GM21381 (cell line): Measurements from ENCODE around the gene ST6GALNAC3.

Source experiments
- ATAC-seq: cut with Tn5 transposase; IDR thresholded peaks from one replicate; pipeline ENCODE4 v1.9.1; 2021; ENCODE audit warnings: mild to moderate bottlenecking, moderate library complexity; ENCODE audit not compliant: unreplicated experiment

ST6GALNAC3 gene

DNA sequence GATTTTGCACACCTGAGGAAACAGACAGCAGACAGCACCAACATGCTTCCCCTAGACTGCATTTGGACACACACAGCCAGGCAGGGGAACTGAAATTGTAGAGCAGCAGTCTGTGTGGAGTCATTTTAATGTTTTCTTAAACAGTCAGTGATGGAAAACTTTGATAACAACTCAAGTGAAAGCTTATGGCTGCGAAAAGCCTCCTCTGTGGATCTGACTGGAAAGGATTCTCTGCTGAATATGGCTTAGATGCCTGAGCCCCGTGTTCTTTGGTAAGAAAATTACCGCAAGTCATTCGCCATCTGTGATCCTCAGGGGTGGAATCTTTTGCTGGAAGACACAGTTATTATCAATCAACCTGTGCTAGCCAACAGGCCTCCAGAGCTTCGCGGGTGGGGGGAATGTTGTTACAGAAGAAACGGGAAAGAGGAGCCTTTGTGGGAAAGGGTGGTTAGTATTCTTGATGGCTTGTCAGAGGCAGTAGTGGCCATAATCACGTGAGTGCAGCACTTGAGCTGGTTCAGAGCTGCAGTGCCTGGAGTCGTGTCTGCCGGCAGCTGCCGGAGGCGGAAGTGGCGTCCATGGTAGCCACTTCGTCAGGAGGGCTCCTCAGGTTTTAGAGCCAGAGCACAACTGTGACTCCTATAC is 204.7 kb downstream of the ST6GALNAC3 start:
- no peak for ATAC-seq

DNA sequence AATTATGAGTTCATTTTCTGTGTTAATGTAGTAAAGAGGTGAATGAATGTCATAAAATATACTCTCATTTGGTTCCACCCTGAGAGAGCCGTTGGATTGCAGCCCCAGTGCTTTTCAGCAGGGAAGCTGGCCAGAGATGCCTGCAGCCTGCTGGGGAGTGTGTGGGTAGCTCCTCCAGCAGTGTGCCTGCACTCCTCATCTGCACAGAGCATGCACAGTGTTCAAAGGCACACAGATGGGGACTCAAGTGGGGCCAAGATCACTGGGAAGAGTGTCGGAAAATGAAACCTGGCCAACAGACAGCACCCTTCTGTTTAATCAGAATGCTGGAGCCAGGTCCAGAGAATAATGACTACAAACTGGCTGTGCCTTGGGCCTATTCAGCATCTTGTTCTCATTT is 206.8 kb downstream of the ST6GALNAC3 start:
- no peak for ATAC-seq

DNA sequence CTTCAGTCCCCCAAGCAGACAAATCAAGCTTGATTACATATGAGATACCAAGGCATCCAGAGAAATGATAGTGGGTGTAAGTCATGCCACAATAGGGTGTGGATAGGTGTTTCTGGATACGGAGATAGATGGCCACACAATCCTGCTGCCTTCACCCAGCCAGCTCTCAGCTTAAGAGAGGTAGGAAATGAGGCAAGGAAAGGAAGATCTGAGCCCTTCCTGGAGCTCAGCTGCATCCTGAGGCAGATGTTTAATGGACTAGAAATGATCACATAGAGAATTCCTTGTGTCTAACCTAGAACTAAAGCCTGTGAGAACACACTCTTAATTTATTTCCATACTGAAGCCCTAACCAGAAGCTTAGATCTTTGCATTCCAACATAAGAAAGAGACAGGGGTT is 210.3 kb downstream of the ST6GALNAC3 start:
- no peak for ATAC-seq

DNA sequence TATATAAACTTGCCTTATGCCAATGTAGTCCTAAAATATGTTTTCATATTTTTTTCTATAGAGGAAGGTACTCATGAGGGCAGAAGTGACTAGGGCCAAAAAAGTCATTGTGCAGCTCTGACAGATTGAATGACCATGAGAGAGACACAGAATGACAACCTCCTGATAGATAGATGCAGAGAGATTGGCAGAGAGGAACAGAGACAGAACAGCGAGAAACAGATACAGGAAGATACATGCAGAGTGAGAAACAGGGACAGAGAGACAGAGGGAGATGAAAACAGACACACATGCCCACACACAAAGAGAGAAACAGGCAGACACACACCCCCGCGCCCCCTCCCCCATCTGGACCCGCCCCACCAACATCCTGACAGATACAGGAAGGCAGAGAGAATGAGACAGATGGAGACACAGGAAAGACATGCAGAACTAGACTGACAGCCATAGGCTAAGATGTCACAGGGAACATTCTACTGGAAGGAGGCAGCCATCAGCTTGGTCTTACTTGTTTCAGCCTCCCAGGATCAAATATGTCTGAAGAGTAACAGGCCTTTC is 211.1 kb downstream of the ST6GALNAC3 start:
- ATAC-seq, result no peak

DNA sequence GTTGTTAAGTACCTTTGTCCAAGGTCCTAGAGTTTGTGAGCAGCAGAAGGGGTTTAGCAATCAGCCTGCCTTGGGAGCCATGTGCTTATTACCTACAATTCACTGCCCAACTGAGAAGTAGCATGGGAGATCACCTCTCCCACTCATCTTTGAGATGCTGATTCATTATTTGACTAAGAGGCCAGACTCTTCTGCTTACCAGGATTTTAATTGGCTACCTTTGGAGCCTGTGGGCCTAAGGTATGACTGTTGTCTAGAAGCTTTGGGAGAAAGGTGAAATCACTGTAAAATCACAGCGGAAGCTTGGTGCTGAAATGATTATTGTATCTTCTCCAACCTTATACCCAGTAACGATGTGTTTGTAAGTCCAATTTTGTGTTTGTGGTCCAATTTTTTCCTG is 213.4 kb downstream of the ST6GALNAC3 start:
- no peak for ATAC-seq

DNA sequence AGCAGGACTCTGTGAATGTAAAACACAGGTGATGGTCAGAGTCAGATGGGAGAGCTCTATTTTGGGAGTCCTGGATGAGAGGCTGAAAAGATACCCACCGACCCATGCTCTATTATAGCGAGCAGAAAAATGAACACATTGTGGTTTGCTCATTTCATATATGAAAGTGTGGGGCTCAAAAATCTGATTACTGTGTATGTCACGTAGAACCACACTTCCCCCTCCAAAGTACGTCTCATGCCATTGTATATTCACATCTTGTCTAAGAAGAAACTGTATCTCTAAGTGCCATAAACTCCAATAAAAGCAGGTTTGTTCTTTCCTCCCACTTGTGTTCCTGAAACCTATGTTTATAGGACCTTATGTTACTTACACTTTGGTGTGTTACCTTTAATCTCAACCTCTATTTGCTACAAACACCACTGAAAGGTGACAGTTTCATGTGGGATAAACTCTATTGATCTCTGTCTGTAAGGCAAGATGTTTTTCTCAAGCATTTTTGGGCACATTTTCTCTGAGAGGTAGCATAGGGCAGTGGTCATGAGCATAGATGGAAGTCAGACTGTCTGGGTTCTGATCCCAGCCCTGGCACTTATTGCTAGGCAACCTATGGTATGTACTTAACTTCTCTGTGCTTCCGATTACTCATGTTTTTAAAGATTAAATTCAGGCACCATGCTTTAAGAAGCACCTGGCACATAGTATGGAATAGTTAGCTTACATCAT is 214.4 kb downstream of the ST6GALNAC3 start:
- no peak for ATAC-seq

DNA sequence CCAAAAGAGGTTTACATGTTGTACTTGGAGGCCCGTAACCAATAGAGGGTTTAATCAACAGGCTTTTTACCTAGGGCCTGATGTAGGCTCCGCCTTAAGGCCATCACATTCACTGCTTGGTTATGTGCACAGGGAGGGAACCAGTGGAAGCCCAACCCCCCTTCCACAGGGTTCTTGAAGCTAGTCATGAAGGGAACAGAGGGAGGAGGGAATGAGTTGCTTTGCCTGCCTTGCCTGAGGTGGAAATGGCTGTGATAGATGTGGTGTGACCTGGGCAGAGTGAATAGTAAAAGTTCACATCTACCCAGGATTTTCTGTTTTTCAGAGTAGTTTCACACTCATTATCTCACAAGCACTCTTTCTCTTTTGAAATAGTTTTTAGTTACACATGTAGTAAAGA is 215.1 kb downstream of the ST6GALNAC3 start:
- no peak for ATAC-seq

DNA sequence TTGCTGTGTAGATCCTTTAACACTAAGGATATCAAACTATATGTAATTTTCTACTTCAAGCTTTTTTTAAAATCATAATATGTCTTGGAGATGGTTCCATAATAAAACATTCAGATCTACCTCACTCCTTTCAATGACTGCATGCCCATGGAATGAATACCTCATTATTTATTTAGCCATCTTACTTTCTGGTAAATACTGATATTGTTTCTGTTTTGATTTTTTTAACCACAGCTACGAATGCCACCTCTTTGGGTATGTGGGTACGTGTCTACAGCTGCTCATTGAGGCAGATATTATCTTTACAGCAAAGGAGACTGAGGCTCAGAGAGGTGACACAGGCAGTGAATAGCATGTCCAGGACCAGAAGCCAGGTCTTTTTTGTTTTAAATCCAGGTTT is 215.7 kb downstream of the ST6GALNAC3 start:
- no peak for ATAC-seq

DNA sequence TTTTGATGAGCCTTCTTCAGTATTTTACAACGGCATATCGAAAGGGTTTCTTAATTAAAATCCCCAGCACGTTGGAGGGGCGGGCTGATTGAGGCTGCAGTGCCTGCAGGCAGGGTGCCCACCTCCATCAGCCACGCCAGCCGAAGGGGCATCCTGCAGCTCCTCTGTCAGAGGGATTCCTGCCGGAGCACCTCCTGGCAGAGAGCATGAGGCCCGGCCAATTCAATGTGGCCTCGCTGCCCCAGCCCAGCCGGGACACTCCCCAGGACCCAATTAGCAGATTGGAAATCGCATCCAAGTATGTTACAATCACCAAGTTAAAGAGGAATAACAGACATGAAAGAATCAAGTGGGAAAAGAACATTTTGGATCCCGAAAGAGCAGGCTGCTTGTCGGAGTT is 216.6 kb downstream of the ST6GALNAC3 start:
- ATAC-seq, result no peak

DNA sequence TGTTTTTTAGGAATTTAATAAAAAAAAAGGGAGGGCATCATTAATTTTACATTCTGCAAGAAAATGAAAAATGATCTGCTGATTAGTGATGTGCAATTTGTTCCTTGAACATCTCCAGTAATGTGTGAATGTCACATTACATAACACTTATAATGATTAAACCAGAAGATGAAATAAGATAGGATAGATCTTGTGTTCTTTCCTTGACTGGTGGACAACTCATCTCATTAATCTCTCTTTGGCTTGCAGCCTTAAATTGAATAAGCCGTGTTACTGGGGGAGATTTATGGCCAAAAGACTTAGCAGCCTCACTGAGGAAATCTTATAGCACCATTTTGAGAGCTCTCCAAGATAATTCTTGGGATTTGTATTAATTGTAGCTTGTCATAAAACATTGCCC is 217.2 kb downstream of the ST6GALNAC3 start:
- ATAC-seq, result no peak

DNA sequence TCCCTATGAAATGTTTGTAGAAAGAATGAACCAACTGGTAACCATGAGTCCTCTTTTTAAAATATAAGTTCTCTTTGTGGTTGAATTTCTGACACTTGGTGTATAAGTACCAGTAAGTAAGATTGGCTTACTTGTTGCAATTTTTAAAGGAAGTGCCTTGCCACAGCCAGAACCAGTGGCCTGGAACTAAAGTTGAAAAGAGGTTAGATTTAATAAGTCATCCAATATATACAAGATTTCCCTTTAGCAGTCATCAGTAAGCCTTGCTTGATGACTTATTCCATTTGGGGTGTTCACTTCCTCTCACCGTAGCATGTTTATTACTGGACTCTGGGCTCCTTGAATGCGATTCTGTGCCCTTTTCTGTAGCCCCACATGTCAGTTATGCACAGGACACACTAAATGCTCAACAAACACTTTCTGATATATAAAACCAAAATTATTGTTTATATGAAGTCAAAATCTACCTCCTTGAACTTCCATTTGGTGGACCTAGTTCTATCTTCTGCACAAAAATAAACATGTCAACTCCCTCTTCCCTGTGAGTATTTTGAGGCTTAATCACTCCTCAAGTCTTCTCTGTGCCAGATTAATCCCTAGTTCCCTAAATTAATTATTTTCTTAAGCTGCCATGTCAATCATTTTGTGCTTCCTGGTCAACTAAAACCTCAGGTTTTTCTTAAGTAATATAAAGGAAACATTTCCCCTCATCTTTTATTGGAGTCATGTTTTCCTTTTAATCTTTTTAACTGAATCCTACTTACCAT is 218.1 kb downstream of the ST6GALNAC3 start:
- ATAC-seq, result peak; percentile 68

DNA sequence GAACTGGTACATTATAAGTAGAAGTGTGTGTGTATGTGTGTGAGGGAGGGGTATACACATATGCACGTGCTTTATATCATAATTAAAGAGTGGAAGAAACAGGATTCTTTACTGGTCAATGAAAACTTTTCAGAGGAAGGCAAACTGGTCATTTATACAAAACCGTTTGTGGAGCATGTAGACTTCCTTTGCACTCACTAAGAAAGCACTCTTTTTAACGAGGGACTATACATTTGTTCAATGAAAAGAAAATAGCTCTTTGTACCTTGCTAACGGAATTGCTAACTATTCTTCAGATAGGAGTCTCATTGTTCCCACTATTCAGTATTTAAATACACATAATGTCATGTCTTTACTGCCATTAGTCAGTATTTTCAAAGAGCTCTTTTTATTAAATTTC is 219.3 kb downstream of the ST6GALNAC3 start:
- ATAC-seq, result no peak

DNA sequence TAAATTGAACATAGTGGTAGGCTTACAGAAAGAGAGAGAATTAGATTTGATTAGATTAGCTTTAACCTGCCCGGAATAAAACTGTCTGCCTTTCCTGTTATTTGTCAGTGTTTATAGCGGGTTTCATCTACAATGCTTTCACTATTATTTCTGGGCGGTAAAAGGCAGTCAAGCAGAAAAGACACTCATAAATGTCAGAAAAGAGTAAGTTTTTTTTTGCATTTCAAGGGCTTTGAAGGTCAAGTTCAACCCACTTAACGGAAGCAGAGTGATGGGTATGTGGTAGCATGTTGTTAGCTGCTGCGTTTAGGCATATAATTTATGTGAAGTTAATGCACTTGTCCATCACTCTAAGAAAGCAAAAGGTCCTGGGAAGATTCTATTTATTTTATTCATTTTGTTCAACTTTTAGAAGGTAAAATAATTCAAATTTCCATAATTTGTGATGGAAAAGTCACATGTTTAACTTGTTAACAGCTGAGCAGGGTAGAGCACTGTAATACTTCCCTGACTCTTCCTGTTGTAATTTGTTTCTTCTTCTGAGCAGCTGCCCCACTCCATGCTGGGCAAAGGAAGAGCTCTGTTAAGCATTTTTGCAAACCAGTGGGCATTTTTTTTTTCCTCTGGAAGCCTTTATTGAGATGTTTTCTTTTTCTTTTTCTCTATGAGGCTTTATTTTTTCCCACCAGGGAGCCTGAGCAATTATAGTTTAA is 220.1 kb downstream of the ST6GALNAC3 start:
- peak; percentile 64 for ATAC-seq

DNA sequence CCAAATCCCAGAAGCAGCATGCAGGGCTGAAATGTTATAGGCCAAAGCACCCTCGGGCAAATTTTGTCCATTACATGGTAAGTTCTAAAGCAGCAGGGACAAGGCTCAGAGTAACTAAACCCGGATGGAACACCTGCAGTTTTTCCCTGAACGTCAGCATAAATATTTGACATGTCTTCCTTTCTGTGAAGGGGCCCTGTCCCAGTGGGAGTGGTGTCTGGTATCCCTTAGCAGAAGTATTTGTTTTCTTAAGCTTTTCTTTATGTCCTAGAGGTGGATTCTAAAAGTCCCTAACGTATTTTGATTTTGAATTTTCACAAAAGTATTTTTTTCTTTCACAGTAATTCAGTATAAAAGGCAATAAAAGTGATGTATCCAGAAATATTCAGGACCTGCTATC is 223.9 kb downstream of the ST6GALNAC3 start:
- ATAC-seq, result no peak

DNA sequence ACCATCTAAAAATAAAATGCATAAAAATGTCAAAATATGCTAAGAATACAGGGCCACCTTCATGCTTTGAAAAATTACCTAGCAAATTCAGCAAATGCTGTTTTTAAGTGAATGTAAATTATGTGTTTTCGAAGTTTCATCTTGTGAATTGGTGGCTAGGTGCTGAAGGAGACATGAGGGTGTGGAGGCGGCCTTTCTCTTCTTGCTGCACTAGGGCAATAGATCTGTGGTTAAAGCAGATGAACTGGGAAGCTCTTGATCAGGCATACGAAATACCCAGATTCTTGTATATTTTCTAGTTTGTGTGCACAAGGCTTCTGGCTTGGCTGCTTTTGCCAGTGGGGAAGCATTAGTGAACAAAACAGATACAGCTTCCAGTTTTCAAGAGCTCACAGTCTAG is 224.5 kb downstream of the ST6GALNAC3 start:
- ATAC-seq, result no peak

DNA sequence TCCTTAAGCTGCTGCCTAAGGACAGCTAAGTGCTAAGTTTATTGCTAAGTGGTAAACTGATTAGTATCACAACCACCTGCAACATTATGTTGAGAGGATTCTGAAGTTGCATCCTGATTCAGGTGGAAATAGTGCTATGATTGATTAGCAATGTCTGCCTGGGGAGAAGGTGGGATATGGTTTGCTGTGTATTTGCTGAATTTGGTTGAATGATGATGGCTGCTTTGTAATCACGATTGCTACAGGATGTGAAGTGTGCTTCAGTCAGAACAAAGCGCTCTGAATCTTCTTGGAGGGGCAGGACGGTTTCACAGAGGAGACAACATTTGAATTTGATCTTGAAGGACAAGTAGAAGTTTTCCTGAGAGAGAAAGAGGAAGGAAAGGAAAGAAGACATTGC is 226.0 kb downstream of the ST6GALNAC3 start:
- ATAC-seq, result no peak

DNA sequence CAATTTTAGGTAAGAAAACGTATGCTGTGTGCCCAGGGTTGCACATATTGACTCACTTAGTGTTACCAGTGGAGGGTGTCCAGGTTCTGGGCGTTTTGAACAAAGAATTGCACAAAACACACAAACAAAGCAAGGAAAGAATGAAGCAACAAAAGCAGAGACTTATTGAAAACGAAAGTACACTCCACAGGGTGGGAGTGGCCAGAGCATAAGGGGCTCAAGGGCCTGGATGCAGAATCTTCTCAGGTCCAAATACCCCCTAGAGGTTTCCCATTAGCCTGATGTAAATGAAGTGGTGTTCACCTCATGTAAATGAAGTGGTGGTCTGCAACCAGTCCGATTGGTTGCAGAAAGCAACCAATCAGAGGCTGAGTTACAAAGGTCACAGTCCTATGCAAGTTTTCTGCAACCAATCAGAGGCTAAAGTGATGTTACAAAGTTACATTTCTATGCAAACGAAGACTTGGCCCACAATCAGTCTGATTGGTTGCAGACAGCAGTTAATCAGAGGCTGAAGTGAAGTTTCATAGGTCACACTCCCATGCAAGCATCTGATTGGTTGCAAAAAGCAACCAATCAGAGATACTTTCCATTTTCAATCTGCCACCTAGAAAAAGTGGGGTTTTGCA is 228.3 kb downstream of the ST6GALNAC3 start:
- no peak for ATAC-seq

DNA sequence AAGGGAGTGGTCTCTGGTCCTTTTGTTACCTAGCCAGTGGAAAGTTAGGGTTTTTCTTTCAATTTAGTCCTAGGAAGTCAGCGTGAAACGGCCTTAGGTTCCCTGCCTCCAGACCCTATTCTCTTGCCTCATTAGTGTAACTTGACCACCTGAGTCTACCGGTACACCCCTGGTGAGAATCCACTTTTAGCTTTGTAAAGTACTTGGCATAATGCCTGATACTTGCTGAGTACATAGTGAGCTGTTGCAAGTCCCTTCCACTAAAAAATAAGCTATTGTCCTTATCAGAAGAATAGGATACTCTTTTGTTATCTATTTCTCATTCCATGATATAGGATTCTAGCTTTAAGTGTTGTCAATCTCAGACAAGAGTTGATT is 228.8 kb downstream of the ST6GALNAC3 start:
- no peak for ATAC-seq

DNA sequence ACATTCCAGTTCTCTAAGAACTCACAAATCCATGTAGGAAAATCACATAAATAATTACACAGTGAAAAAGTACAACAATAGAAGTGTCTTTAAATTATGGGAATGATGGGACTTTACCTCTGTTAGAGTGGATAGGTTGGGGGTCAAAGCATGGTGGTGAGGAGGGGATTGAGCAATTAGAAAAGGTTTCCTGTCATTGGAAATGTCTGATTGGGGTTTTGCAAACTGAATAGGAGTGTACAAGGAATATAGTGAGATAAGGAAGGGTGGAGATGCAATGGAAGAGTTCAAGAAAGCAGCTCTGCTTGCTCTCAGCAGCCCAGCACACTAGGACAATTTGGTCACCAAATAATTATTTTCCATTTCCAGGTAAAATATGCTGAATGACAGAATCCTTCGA is 238.8 kb downstream of the ST6GALNAC3 start:
- no peak for ATAC-seq

DNA sequence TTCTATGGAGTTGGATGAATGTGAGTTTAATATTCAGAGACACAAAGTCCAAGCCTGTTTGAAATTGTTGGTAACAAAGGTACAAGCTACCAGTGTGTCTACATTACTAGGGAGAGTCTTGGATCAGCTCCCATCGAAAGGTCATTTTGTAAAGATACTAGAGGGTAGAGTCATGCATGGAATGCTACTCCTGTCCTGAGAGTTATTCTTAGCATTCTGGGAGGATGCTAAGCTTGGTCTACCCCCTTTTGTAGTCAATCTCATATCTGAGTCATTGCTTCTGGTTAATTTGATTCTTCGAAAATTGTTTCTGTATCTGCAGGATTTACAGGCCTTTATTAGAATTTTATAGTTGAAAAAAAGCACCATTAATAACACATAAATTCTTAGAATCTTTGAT is 240.2 kb downstream of the ST6GALNAC3 start:
- no peak for ATAC-seq
